ENCODE data around the gene SLC25A44.

The SLC25A44 gene, protein sequence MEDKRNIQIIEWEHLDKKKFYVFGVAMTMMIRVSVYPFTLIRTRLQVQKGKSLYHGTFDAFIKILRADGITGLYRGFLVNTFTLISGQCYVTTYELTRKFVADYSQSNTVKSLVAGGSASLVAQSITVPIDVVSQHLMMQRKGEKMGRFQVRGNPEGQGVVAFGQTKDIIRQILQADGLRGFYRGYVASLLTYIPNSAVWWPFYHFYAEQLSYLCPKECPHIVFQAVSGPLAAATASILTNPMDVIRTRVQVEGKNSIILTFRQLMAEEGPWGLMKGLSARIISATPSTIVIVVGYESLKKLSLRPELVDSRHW

DNA sequence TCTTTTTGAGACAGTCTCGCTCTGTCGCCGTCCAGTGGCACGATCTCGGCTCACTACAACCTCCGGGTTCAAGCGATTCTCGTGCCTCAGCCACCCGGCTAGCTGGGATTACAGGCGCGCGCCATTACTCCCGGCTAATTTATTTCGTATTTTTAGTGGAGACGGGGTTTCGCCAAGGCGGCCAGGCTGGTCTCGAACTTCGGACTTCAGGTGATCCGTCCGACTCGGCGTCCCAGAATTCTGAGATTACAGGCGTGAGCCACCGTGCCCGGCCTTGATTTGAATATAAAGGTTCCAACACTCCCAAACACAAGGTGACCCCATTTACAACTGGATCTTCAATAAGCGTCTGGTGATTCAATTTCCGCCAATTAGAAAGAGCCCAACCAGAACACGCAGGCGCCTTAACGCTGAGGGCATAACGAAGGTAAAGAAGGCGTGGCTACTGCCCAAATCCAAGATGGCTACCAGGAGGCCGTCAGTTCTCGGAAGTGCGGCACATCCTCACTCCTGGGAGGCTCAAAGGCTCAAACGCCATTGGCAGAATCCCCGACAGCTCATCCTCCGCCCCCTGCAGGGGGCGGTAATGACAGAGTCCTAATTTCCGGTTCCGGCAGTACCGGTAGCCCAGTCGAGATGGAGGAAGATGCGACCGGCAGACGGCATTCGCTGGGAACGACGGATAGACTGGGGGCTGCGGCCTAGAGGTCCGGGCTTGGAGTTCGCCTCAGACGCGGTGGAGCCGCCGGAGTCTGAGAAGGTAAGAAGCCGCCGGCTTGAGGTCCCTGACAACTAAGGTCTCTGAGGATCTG lies at the start of gene SLC25A44:
TSS of gene SLC25A44 (plus strand) at position 617 of the 812 bp plus-strand sequence. CDS start 5,744 bp downstream, outside the sequence.
- DNase-seq = peak; percentile 100

DNA sequence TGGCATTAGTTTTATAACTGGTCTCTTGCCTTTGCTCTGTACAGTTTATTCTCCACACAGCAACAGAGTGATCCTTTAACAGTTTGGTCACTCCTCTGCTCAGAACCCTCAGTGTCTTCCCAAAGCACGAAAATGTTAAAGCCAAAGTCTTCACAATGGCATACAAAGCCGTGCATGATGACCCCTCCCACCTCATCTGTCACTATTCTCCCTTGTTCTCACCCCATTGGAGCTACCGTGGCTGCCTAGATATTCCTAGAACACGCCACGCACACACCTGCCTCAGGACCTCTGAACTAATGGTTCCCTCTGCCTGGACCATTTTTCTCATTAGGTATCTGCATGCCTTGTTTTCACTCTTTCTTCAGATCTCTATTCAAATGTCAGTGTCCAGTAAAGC lies 49.2 kb upstream of the SLC25A44 start:
- no peak for DNase-seq

DNA sequence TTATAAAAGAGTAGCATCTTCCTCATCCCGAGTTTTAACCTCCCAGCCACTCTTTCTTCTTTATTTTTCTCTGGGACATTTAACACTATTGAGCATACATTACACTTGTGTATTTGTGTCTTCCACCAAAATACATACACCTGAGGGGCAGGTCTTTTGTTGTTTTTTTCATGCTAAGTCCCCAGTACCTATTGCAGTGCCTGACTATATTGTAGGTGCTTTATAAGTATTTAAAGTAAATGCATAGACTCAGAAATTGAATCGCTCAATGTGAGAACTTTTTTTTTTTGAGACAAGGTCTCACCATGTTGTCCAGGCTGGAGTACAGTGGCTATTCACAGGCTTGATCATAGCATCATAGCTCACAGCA lies 48.3 kb upstream of the SLC25A44 start:
- no peak for DNase-seq

DNA sequence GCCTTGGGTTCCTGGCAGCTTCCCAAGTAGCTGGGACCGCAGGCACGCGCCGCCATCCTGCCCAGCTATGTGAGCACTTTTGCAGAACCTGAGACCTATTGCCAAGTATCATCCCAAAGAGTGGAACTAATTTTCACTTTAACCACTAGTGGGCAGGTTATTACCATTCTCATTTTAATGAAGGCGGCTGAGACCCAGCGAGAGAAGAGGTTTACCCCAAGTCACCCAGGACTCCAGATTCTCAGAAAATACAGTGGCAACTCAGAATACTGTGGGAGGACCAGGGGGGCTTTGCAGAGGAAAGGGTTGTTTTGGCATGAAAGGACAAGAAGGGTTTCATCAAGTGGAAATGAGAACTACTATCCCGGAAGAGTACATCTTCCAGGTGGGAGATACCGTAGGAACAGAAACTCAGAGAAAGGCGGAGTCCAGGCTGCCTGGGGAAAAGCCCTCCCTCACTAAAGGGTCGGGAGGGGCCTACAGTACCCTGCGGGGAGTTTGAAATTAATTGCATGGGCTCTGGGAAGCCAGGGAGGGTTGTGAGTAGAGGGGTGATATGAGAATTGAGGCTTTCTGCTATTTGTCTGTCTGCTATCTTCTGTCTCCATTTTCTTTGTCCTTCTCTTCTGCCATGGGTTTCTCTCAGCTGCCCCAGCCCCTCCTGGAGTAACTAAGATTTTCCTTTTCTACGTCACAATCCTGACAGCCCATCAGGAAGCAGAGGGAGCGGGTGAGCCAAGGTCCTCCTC lies 47.7 kb upstream of the SLC25A44 start:
- DNase-seq = peak; percentile 95 to 96

DNA sequence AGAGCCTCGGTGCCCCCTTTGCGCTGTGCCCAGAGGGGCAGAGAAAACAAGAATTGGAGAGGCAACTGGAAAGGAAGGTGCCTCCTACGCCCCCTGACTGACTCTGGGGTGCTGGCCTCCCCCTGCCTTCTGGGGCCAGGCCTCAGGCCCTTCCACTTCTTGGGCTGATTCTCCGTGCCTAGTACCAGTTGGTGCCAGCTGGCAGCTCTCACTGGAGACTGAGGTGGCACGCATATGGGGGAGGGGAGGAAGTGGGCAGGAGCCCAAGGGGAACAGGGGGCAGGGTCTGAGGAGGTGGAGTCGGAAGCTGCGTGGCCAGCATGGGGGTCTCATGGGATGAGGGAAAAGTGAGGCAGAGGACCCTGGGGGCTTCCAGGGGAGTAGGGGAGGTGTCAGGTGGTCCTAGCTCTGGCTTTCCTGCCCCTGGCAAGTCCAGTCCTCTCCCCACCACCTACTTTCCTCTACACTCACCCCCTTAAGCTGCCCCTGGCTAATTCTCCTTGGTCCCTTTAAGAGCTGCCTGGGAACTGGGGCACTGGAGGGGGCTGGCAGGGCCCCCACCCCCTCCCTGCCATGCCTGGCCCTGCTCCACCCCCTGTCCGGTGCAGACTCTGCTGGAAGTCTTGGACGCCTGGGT lies 47.0 kb upstream of the SLC25A44 start:
- no peak for DNase-seq

DNA sequence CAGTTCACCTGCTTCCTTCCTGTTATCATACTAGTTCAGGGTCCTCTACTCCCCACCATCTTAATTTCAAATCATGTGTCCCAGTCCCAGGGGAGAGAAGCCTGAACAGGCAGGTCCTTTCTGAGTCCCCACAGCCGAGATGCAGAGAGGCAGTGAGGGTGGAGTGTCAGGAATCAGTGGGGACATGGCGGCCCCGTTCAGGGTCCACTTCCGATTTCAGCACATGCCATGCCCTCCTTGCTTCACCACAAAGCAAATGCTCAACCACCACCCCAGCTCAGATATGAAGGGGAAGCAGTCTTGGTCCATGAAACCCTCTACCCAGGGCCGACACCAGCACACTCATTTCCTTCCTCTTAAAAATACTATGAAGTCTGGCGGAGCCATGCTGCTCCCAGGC lies 45.7 kb upstream of the SLC25A44 start:
- DNase-seq = peak in 1 of 2 experiments; percentile 40

DNA sequence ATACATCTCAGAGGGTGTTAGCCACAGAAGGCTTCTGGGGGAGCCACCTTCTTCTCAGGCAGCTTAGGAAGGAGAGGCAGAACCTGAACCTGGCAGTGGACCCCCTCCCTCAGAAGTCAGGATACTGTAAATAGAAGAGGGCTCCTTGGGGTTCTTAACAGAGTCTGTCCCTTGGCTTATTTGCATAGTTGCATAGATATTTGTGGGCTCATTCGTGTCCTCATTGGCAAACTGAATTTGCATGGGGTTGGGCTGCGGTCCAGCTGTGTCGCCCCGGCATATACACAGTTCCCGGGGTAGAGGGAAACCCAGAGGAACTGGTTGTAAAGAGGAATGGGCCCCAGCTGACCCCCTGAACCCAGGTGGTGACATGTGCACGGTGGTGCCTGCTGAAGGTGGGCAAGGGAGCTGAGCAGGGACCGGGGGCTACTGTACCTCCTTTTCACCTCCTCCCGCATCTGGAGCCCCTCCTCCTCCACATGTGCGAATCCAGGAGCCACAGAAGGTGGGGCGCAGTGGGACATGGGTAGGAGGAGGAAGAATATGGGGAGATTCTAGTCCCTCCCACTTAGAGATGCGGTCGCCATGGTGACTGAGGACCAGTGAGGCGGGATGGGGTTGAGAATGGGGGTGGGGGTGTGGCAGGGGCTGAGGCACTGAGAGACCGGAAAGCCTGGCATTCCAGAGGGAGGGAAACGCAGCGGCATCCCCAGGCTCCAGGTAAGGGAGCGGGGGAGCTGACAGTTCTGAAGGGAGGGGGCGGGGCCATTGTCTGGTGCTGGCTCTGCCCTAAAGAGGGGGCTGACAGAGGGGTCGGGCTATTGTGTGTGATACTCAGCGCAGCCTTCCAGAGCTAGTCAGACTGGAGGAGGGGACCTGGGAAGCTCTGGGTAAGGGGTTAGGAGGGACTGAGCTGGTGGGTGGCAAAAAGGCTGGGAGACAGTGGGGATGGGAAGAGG lies 44.3 kb upstream of the SLC25A44 start:
- DNase-seq = peak; percentile 86 to 94

DNA sequence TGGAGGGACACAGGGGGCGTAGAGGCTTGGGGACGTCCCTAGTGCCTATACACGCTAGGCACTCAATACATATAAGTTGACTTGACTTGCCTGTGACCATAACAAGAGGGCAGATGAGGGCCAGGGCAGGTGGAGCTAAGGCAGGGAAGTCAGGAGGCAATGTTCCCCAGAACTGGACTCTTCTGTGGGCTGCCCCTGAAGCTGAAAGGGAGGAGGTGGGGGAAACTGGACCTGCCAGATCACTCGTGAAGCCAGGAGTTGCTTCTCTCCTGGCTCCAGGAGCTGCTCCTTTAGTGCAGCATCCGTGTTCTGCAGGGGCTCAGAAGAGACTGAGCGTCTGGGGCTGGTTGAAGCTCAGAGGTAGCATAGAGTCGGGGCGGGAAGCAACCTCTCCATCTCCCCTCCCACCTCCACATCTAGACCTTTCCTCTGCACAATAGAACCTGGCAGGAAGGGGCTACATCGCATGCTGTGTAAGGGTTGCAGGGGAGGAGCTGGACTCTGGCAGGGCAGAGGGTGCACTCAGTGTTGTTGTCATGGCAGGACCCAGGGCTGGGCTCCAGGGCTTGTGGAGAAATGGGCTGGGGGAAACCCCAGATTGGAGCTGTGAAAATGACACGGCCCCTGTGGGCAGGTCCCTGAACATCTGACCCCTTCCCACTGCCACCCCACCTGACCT lies 43.4 kb upstream of the SLC25A44 start:
- peak in 1 of 2 experiments; percentile 49 for DNase-seq

DNA sequence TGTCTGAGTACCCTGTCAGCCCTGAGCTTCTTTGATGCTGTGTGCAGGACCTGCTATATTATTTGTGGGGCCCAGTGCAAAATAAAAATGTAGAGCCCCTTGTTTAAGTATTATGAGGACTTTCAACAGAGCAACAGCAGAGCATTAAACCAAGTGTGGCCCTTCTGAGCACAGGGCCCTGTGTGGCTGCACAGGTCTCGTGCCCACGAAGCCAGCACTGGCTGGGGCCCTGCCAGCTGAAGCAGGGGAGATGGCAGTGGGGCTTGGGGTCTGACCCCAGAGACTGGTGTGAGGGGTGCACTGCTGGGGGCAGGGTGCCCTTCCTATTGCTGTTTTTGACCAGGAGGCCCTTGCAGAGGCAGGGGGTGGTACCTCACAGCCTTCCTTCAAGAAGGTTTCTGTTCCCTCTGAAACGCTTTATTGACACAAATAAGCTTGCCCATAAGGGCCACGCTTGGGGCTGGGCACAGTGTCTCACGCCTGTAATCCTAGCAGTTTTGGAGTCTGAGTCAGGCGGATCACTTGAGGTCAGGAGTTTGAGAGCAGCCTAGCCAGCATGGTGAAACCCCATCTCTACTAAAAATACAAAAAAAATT lies 42.7 kb upstream of the SLC25A44 start:
- no peak for DNase-seq

DNA sequence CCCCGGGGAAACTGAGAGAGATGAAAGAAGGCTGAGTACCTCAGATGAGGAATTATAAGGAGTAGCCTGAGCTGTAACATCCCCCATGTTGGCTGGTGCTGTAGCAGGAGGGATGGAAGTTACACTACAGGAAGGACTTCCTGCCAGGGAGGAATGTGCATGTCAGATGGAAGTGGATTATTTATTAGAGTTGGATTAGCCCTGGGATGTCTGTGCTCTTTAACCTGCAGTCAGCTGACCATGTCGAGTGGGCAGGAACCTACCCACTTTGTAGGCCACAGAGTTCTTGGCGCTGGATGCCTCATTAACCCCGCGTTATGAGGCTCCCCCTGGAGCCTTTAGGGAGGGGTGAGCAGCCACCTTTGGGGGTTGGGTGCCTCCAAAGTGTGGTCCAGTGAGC lies 41.3 kb upstream of the SLC25A44 start:
- DNase-seq = no peak

DNA sequence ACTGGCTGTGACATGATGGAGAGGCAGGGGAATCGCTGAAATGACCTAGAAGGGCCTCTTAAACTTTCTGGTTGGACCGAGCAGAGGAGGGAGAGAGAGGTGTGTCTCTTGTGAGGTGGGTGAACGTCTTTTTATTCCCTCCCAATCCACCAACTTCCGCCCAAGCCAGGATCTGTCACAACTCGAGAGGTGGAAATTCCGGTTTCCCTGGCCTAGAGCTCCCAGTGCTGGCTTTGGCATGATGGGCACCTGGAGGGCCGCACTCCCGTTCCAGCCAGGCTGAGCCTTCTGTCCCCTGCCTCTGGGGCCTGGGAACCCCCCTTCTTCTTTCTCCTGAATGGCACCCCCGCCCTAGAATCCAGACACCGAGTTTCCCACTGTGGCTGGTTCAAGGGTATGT lies 40.5 kb upstream of the SLC25A44 start, which contains the start of gene SEMA4A:
TSS of gene SEMA4A (plus strand) at position 224 of the 400 bp plus-strand sequence. CDS start 994 bp downstream, outside the sequence.
- DNase-seq = peak in 1 of 2 experiments; percentile 74

DNA sequence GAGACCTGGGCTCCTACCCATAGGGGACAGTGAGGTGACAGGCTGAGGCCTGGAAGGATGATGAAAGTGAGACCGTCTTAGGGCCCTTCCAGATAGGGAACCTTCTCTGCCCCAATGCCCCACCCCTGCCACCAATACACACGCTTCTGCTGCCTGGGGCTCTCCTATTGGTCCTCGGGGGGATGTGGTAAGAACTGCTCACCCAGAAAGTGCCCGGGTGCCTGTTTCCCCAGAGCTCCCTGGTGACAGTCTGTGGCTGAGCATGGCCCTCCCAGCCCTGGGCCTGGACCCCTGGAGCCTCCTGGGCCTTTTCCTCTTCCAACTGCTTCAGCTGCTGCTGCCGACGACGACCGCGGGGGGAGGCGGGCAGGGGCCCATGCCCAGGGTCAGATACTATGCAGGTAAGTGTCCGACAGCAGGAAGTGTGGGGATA lies 39.6 kb upstream of the SLC25A44 start:
- DNase-seq = no peak

DNA sequence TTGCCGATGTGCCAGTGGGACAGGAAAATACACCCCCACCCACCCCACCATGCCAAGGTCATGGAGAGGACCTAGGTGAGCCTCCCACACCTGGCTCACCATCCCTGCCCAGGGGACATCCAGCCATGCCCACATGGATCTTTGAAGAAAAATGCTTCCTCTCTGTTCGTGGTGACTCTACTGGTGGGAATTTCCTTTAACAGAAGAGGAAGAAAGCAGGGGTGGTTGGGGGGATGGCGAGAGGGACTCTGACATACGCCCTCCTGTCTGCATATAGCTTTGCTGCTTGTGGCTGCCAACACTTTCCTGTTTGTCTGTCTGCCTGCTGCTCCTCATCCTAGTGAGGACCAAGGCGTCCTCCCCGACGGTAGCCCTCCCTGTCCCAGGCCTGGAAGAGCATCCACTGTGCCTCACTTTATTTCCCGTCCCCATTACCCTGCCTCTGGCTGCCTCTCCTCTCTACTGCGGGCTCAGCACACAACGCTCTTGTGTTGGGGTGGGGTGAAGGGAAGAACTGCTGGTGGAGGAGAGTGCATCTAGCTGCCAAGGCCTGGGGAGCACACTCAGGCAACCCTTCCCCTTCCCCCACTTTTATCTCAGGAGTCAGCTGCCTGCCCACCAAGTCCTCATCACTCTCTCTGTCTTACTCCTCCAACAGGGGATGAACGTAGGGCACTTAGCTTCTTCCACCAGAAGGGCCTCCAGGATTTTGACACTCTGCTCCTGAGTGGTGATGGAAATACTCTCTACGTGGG lies 38.0 kb upstream of the SLC25A44 start:
- DNase-seq = no peak

DNA sequence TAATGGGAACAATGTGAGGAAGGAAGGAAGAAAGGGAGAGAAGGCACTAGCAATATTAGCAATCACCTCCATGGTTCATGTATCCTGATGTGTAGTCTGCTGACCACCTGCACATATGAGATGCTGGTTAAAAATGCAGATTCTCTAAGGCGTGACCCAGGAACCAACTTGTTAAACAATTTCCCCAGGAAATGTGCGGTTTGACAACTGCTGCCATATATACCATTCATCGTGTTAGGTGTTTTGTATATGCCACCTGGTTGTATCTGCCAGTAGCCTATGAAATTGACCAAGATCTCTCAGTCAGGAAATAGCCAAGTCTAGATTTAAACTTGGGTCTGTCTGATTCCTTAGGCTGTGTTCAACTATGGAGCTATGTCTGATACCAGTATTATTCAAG lies 36.4 kb upstream of the SLC25A44 start:
- no peak for DNase-seq

DNA sequence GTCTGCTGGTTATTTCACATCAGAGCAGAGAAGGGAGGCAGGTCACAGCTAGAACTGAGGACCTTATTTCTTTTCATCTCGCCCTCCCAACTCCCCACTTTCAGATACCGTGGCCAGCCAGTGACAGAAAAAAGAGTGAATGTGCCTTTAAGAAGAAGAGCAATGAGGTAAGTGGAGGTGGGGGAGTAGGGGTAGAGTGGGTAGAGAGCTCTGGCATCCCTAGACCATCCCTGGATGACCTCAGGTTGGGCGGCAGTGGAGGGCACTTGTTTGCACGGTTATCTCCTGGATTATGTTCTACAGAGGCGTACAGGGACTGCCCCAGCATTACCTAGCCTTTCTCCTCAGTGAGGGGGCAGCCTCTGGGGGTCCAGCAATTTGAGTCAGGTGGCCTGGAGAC lies 35.9 kb upstream of the SLC25A44 start:
- DNase-seq = no peak

DNA sequence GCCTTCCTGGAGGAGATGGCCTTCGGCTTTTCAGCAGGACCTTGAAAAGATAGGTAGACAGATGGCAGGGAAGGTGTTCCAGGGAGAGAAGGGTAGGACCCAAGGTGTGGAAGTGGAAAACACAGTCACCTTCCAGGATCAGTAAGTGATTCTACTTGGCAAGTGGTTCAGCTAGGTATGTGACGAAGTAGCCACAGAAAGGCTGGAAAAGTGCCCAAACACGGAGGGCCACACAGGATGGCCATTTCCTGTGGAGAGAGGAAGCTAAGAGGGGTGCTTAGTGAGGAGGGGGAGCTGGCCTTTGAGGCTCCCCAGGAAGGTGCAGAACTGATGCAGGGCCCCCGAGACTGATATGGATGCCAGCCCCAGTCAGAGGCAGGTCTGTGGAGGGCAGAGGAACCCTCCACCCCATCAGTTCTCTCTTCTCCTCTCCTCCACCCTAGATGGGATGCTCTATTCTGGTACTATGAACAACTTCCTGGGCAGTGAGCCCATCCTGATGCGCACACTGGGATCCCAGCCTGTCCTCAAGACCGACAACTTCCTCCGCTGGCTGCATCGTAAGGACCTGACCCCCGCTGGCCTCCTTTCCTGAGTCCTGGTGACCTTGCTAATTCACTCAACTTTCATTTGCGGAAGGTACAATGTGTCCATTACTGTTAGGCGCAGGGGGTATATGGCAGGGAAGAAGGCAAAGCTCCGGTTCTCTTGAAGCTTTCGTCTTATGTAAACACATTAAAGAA lies 33.7 kb upstream of the SLC25A44 start:
- no peak for DNase-seq

DNA sequence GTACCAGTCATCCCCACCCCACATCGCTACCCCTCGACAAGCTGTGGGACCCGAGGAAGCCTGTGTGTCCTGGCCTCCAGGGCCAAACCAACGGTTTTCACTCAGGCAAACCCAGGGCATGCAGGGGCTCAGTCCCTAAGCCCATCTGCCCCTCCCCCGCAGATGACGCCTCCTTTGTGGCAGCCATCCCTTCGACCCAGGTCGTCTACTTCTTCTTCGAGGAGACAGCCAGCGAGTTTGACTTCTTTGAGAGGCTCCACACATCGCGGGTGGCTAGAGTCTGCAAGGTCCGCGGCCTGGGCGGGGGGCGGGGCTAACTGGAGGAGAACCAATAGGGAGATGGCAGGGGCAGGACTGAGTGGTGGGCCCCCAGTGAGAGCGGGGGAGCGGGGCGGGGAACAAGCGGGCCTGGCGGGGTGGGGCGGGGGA lies 33.1 kb upstream of the SLC25A44 start:
- DNase-seq = peak; percentile 53 to 87

DNA sequence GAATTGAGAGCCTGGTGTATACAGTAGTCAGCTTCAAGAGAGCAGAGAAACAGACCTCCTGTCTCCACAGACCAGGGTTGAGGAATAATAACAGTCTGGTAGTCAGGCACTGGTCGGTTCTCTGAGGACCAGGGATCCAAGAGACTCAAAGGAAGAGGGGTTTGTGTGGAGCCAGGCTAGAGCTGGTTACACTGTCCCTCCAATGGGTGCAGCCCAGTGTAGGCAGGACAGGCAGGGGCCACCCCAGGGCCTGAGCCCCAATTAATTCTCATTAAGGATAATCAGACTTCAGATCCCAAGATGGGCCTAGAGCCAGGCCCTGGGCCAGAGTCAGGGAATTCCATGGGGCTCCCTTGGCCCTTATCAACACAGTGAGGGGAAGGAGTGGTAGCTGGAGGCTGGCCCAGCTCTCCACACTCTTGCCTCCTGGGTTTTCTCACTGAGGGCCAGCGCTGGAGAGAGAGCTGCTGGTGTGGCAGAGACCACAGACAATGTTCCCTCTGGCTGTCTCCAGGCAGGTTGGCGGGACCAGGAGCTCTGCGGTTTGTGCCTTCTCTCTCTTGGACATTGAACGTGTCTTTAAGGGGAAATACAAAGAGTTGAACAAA lies 31.4 kb upstream of the SLC25A44 start:
- no peak for DNase-seq

DNA sequence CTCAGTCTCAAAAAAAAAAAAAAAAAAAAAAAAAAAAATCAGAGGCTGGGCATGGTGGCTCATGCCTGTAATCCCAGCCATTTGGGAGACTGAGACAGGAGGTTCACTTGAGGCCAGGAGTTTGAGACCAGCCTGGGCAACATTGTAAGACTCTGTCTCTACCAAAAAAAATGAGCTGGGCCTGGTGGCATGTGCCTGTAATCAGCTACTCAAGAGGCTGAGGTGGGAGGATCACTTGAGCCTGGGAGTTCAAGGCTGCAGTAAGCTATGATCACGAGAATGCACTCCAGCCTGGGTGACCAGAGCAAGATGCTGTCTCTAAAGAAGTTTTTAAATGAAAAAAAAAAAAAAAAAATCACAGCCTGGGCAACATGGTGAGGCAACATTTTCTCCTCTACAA lies 30.2 kb upstream of the SLC25A44 start:
- DNase-seq = no peak

Data from NCI-H526 (cell line).